ENCODE results near the gene RPS25.
"Not testable (repeated sequence)": the region's sequence is repeated elsewhere in the genome, so short reads cannot be mapped to it uniquely, and the experiment has no call there.

RPS25 gene

GRCh38 chr11:119038884-119039283 lies 20.7 kb upstream of the RPS25 start:
- no peak for DNase-seq (ENCODE audit: low spot score)

- DNase-seq (ENCODE audit: low spot score), result no peak
Observed at GRCh38 chr11:119034813-119035212, 16.7 kb upstream of the RPS25 start.

GRCh38 chr11:119033421-119033820 lies 15.3 kb upstream of the RPS25 start:
- DNase-seq (ENCODE audit: low spot score), result not testable (repeated sequence)

- DNase-seq (ENCODE audit: low spot score), result no peak
Observed at GRCh38 chr11:119031912-119032280, 13.8 kb upstream of the RPS25 start.

- DNase-seq (ENCODE audit: low spot score), result peak; percentile 98
Observed at GRCh38 chr11:119030329-119031047, 12.3 kb upstream of the RPS25 start, which contains the start of gene SLC37A4. Gene SLC37A4 (minus strand): TSS chr11:119030877.

GRCh38 chr11:119030029-119030328 lies 11.8 kb upstream of the RPS25 start:
- no peak for DNase-seq (ENCODE audit: low spot score)

- no peak for DNase-seq (ENCODE audit: low spot score)
Observed at GRCh38 chr11:119029340-119030028, 11.3 kb upstream of the RPS25 start.

- no peak for DNase-seq (ENCODE audit: low spot score)
Observed at GRCh38 chr11:119029069-119029339, 10.9 kb upstream of the RPS25 start.

- DNase-seq (ENCODE audit: low spot score), result no peak
Observed at GRCh38 chr11:119028346-119029068, 10.4 kb upstream of the RPS25 start.

GRCh38 chr11:119027561-119028345 lies 9.6 kb upstream of the RPS25 start:
- no peak for DNase-seq (ENCODE audit: low spot score)

GRCh38 chr11:119026970-119027369 lies 8.8 kb upstream of the RPS25 start:
- DNase-seq (ENCODE audit: low spot score), result no peak

GRCh38 chr11:119025978-119026766 lies 8.0 kb upstream of the RPS25 start:
- no peak for DNase-seq (ENCODE audit: low spot score)

- no peak for DNase-seq (ENCODE audit: low spot score)
Observed at GRCh38 chr11:119025541-119025940, 7.4 kb upstream of the RPS25 start.

- DNase-seq (ENCODE audit: low spot score), result no peak
Observed at GRCh38 chr11:119025099-119025473, 6.9 kb upstream of the RPS25 start.

GRCh38 chr11:119024430-119025098 lies 6.4 kb upstream of the RPS25 start:
- DNase-seq (ENCODE audit: low spot score), result no peak

GRCh38 chr11:119023741-119024140 lies 5.6 kb upstream of the RPS25 start:
- DNase-seq (ENCODE audit: low spot score), result no peak

GRCh38 chr11:119021631-119022030 lies 3.5 kb upstream of the RPS25 start:
- DNase-seq (ENCODE audit: low spot score), result no peak

GRCh38 chr11:119019996-119020395 lies 1.9 kb upstream of the RPS25 start:
- DNase-seq (ENCODE audit: low spot score), result no peak

- not testable (repeated sequence) for DNase-seq (ENCODE audit: low spot score)
Observed at GRCh38 chr11:119017377-119017776, 766 bp downstream of the RPS25 start.

GRCh38 chr11:119016216-119017009 lies 1.7 kb downstream of the RPS25 start:
- DNase-seq (ENCODE audit: low spot score), result no peak
